GM21423 (cell line): Measurements from ENCODE around the gene DDX17.

Experiments used
- ATAC-seq: cut with Tn5 transposase; IDR thresholded peaks from one replicate; pipeline ENCODE4 v1.9.1; 2021; ENCODE audit warnings: mild to moderate bottlenecking, moderate library complexity; ENCODE audit not compliant: unreplicated experiment

Gene DDX17

GRCh38 chr22:38451404-38451803 lies 54.7 kb downstream of the DDX17 start:
- no peak for ATAC-seq

DNA sequence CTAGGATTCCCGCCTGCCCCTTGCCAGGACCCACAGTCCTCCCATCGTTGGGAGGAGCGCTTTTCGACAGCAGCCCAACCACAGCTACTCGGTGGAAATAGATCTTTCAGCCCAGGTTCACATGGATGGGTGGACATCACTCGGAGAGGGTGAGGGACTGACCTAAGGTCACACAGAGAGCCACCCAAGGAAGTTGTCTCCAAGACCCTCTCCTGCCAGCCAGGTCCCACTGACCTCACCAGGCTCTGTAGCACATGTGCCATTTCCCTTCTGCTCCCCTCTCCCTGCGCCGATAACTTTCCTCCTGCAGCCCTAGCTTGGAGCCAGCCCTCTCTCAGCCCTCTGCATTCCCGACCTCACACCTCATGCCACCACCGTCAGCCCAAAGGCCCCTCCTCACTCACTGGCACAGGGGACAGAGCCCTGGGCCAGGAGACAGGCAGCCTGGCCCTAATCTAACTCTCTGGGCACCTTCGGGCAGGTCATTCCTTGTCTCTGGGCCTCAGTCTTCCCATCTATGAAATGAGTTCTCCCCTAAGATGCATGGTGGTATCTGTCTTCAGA lies 55.8 kb downstream of the DDX17 start:
- ATAC-seq = no peak

- no peak for ATAC-seq
These were observed 56.3 kb downstream of the DDX17 start for GRCh38 chr22:38449776-38450175.

DNA sequence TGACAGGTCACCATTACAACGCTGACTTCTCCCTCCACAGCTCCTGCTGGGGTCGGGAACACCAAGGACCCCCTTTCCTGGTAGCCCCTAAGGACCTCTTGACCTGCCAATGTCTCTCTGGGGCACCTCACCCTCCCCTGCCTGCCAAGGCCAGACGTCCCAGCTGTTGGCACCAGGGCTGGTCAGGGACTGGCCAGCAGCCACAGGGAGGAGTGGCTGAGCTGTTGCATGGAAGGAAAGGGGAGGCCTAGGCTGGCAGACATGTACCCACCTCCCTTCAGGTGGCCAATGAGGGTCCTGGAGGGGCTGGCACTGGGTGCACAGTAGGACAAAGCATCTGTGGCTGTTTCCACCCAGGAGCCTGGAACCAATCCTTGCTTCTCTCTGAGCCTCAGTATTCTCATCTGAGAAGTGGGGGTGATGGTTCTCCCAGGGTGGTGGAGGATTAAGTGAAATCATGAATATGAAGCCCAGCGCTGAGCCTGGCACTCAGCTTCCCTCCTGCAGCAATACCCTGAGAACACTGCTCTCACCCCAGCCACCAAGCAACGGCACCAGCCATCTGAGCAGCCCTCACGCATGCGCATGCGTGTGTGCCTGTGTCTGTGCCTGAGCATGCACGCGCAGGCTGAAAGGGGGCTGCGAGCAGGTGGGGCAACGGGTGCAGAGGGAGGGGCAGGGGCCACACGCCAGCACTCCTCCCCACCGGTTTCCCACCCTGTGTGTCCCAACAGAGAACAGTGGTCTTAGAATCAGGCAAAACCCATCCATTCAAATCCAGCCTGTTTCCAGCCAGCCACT lies 57.0 kb downstream of the DDX17 start:
- ATAC-seq = no peak

DNA sequence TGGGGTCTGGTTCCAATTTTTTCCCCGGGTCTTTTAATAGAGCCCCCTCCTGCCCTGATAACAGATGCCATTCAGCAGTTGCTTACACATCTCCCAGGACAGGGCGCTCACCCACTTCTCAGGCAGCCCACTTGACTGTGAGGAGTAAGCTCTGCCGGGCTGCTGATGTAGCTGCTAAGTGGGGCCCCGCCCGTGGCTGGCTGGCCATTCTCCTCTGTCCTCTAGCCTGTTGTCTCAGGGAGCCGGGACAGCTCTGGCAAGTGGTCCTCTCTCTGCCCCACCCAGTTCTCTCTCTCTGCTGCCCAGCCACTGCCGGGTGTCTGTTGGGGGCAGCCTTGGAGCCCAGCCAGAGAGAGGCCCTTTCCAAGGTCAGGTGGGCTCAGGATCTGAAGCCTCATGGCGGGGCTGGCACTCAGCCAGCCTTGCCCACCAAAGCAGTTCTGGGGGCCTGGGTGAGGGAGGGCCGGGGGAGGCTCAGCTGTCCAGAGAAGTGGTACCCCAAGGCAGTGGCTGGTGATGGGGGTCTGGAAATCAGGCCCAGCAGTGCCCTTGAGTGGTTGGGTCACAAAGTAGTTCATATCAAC lies 60.0 kb downstream of the DDX17 start:
- ATAC-seq = no peak

GRCh38 chr22:38444783-38445182 lies 61.3 kb downstream of the DDX17 start:
- no peak for ATAC-seq

DNA sequence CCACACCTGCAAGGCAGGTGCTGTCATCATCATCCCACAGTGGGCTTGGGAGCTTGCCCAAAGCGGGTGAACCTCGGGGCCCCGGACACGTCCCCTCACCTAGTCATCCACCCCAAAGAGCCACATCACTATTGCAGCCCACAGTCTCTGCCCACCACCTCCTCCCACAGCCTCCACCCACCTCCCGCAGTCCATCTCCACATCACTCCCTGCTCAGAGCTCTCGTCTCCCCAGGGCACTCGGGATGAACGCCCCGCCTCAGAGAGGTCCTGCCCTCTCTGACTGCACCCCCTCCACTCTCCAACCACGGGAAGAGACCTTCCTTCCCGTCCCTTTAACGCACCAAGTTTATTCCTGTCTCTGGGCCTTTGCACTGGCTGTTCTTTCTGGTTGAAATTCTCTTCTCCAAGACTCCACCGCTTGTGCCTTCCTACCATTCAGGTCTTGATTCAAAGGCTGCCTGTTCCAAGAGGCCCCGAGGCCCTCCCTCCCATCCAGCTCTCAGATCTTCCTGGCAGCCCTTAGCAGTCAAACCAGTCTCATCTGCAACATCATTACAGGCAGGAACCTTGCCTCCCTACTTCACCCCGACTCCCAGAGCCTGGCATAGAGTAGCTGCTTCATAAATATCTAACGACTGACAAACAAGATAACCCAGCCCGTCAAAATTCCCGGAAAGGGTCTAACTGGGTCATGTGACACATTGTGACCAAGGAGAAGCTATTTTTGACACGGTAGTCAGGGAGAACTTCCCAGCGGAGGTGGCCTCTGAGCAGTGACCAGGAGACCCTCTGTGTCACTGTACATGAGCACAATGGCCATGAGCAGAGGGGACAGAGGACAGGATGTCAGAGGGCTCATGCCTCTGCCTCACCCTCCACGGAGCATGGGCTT lies 62.2 kb downstream of the DDX17 start:
- no peak for ATAC-seq

DNA sequence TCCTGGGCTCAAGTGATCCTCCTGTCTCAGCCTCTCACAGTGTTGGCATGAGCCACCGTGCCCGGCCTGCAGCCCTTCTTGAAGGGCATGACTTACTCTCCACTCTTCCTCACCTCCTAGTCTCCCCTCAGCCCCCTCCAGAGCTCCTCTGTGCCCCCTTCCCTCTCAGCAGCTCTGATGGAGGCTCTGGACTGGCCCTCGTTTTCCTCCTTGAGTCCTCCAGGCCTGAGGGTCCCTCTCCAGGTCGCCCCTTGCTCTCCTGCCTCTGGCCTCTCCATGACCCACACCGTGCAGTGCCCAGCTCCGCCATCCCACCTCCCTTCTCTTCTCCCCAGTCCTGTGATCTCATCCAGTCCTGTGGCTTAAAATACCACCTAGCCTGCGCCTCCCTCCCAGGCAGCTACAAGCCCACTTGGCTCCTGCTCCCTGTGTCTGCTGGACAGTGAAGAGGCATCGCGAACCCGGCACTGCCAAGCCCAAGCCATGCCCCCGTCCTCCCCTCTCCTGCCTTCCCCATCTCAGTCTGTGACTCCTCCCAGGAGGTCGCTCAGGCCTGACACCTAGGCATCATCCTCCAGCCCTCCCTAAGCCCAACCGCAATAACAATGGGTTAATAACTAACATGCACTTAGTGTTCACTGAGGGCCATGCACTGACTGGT lies 63.0 kb downstream of the DDX17 start:
- ATAC-seq = no peak

GRCh38 chr22:38441620-38442287 lies 64.4 kb downstream of the DDX17 start:
- ATAC-seq = no peak

GRCh38 chr22:38440747-38441350 lies 65.3 kb downstream of the DDX17 start:
- no peak for ATAC-seq

GRCh38 chr22:38437416-38437815 lies 68.7 kb downstream of the DDX17 start:
- no peak for ATAC-seq

DNA sequence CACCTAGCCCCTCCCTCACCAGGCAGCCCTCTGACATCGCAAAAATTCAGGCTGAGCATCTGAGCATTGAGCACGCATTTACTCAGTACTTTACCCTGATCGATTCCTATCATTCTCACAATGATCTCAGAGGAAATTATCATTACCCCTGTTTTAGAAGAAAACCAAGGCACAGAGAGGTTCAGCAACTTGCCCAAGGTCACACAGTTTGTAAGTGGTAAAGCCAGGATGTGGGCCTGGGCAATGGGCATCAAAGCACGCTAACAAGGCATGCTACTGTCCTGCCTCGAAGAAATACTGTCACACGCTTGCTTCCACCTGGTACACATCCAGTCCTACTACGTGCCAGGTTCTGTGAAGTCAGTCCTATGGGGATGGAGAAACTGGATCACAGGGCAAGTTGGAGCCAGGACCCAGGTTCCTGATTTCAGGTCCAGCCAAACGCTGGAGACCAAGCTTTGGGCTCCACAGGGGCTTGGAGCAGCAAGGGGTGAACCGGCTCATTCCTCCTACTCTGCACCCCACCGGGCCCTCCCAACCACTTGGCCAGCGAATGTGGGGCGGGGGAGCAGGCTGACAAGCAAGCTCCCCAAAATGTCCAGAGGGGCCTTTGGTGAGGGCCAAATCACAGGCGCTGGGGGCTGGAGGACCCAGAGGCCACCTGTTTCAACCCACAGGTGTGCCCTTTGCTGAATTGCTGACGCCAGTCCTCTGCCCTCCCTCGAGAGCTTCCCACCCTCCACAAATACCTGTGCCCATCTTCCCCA lies 69.3 kb downstream of the DDX17 start:
- no peak for ATAC-seq

GRCh38 chr22:38435965-38436364 lies 70.1 kb downstream of the DDX17 start:
- no peak for ATAC-seq

DNA sequence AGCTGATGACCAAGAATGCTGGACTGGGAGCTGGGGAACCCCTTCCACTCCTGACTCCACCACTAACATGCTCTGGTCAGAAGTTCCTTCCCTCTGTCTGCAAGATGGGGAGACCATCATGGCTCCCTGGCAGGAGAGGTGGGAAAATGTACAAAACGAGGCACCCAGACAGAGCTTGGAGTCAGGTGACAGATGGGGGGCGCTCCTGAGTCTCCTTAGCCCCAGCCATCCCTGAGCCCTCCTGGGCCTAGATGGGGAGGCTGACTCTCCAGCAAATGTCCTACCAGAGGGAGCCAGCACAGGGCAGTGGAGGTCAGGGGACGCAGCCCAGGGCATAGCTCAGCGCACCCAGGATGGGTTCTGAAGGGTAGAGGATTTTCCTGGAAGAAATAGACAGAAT lies 71.1 kb downstream of the DDX17 start:
- ATAC-seq = no peak

DNA sequence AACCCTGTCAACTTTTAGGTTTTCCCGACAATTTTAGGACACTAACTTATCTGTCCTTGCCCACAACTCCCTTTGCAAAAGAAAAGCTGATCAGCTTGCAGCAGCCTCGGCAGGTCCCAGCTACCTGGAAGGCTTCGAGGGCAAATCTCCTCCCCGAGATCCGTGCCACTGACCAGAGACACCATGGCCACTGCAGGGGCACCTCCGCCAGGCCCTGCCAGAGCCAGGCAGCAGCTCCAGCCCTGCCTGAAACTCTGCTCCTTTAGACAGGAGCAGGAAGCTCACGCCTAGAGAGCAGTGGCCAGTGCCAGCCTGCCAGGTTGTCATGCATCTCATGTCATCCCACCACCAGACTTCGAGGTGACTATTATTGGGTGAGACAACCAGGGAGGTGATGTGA lies 72.2 kb downstream of the DDX17 start:
- ATAC-seq = no peak
